IPS-NIHi11 (cell line): Measurements from ENCODE around the gene SH2B2.

Experiments used
- DNase-seq: peaks from one replicate; pipeline ENCODE4 v3.0.0; 2012; ENCODE audit warnings: mixed read lengths, low spot score

Gene SH2B2

GRCh38 chr7:102286237-102287110 is at the start of gene SH2B2:
Gene SH2B2, plus strand, starts transcription at chr7:102286868. Its CDS starts 13,683 bp downstream, at chr7:102300551.
- peak; percentile 87 for DNase-seq

GRCh38 chr7:102239206-102239820 is 47.4 kb upstream of the SH2B2 start:
- no peak for DNase-seq

GRCh38 chr7:102241431-102241830 is 45.2 kb upstream of the SH2B2 start:
- no peak for DNase-seq

GRCh38 chr7:102244601-102245000 is 42.1 kb upstream of the SH2B2 start:
- no peak for DNase-seq

GRCh38 chr7:102248081-102248455 is 38.6 kb upstream of the SH2B2 start:
- no peak for DNase-seq

- DNase-seq, result peak; percentile 77
These were observed 37.9 kb upstream of the SH2B2 start for GRCh38 chr7:102248456-102249395.

- DNase-seq, result no peak
These were observed 34.9 kb upstream of the SH2B2 start for GRCh38 chr7:102251531-102252365.

GRCh38 chr7:102252366-102252982 is 34.2 kb upstream of the SH2B2 start:
- no peak for DNase-seq

- no peak for DNase-seq
These were observed 33.3 kb upstream of the SH2B2 start for GRCh38 chr7:102253066-102253972.

GRCh38 chr7:102253973-102254370 is 32.7 kb upstream of the SH2B2 start:
- DNase-seq, result no peak

- DNase-seq, result no peak
These were observed 32.1 kb upstream of the SH2B2 start for GRCh38 chr7:102254521-102254920.

- no peak for DNase-seq
These were observed 31.2 kb upstream of the SH2B2 start for GRCh38 chr7:102255501-102255900.

GRCh38 chr7:102255916-102256315 is 30.8 kb upstream of the SH2B2 start:
- no peak for DNase-seq

- no peak for DNase-seq
These were observed 28.5 kb upstream of the SH2B2 start for GRCh38 chr7:102258073-102258748.

GRCh38 chr7:102258749-102259107 is 27.9 kb upstream of the SH2B2 start:
- no peak for DNase-seq

- peak; percentile 56 for DNase-seq
These were observed 25.8 kb upstream of the SH2B2 start for GRCh38 chr7:102260856-102261255.

GRCh38 chr7:102261451-102261850 is 25.2 kb upstream of the SH2B2 start:
- no peak for DNase-seq

- no peak for DNase-seq
These were observed 24.1 kb upstream of the SH2B2 start for GRCh38 chr7:102262546-102262945.

GRCh38 chr7:102264367-102264891 is 22.2 kb upstream of the SH2B2 start:
- DNase-seq, result no peak
